Suppressor macrophage treated with lipopolysaccharide for 4 hours (primary cell): ENCODE results near the gene LPP.
A peak's percentile ranks its signal among the peaks of the same experiment; 100 is the strongest.

Source experiments
- DNase-seq: peaks from one replicate; pipeline ENCODE4 v3.0.0-alpha.2; 2020

The LPP gene

DNA sequence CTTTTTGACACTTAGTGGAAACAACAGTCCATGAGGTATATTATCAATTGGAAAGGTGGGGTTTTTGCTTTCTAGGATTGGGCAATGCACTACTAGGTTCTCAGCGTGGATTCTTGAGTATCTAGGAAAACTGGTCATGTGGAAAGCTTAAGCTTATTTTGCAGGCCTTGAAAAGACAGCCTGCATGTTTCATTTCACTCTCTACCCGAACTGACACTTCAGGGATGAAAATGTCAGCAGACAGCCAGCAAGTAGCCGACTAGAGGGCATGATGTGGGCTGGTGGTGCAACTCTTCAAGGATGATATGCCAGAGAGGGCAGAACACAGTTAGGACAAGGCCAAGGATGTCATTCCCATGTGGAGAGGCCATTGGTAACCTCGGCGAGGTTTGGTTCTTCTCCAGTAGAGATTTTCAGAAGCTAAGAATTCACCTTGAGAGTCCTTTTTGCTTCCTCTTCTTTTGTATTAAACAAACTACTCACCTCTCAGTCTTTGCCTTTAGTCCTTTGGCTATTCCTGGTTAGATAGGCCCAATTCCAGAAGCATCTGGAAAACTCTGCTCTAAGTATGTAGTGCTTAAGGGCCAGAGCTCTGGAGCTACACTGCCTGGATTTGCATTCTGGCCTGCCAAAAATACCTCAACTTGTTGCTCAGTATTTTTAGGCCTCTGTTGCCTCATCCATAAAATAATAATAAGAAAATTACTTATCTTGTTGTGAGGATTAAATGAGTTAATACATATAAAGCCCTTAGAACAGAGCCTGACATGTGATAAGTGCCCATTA is 17.9 kb downstream of the LPP start:
- DNase-seq: no peak

DNA sequence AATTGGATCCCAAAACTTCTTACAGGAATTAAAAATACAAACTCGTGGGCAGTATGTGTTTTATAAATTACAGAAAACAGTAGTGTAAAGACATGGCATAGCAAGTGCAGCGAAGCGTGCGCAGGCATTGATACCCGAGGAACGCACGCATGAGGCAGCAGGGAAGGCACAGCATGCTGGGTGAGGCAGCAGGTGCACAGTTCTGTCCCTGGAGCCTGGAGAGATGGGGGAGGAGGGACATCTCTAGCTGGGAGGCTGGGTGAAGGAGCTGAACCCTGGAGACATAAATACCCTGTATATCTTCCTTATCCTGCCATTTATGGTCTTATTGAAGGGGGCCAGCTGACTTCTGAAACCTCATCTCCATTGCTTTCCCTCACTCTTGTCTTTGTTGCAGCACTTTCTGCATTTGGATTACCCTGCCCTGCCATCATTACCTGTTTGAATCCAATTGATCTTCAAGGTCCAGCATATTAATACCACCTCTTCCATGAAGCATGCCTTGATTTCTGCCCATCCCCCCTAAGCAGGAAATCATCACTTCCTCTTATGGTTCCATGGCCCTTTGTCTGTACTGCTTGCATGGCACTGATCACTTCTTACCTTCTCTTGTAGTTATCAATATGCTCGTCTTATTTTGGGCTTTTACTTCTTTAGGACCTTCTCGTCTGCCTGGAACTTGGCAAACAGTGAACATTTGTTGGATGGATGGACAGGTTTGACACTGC is 20.5 kb downstream of the LPP start:
- no peak for DNase-seq

DNA sequence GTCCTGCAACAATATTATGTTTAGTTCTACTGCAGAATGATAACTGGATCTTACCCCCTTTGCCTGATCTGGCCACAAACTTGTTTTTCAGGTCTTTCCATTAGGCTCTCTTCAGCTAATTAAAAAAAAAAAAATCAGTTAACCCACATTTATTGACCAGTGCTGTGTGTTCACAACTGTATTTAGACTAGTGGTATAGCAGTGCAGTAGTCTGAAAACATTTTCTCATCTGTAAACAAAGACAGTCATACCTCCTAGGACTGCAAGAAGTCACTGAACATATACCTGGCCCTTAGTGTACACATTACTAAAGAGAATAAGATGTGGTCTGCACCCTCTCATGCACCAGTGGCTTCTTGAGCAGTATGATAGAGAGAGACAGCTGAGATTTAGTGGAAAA is 22.5 kb downstream of the LPP start:
- DNase-seq: no peak

DNA sequence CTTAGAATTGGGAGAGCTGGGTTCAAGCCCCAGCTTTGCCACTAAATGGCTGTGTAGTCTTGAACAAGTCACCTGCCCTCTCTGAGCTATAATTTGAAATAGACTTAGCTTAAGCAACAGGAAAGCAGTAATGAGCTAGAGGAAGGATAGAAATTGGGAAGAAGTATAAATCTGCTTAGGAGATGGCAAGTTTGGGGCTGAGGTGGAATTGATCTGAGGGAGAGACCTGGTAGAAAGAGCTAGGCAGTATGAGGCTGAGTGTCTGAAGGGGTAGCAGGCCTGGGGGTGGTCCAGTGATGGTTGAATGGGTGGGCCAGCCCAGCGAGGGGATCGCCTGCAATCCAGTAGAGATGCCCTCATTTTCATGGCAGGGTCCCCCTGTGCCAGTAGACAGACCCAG is 22.9 kb downstream of the LPP start:
- DNase-seq: no peak

DNA sequence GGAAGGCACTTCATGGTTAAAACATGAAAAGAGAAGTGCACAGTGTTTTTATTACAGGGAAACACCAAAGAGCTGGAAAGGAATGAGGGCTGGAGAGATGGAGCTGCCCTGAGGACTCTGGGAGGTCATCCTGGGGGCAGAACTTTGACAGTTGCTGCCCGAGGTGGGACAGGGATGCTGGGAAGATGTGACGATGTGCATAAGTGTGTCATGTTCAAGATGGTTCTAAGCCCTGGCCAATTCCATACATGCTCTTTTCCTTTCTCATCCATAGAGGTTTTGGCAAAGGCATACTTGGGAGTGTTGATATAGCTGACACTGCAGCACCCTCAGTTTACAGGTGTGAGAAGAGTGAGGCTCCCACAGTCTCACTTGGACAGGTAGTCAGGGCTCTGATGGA is 23.8 kb downstream of the LPP start:
- no peak for DNase-seq

DNA sequence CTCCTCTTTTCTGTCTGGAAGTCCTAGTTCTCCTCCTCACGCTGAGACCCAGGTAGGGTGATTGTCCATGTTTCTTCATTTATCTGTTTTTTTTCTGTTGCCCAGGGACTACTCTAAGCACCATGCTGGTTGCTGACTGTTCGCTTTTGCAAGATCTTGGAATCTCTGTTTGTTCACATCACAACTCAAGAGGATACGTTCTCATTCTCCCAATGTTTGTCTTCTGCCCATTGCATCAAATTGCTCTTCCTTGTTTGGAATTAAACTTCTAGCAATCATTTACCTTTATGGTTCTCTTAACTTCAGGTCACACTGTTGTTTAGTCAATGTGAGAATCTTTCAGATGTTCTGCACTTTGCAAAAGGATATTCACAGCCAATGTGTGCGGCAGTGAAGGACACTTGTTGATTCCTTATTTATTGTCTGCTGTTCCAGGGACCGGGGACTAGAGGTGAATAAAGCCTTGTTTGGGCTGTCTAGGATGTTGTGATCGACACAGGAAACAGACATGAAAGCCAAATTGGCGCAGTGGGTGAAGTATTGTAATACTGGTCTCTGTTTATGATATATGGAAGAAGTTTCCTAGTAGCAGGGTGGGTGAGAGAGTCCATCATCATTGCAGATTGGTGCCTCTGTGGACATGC is 24.5 kb downstream of the LPP start:
- no peak for DNase-seq

DNA sequence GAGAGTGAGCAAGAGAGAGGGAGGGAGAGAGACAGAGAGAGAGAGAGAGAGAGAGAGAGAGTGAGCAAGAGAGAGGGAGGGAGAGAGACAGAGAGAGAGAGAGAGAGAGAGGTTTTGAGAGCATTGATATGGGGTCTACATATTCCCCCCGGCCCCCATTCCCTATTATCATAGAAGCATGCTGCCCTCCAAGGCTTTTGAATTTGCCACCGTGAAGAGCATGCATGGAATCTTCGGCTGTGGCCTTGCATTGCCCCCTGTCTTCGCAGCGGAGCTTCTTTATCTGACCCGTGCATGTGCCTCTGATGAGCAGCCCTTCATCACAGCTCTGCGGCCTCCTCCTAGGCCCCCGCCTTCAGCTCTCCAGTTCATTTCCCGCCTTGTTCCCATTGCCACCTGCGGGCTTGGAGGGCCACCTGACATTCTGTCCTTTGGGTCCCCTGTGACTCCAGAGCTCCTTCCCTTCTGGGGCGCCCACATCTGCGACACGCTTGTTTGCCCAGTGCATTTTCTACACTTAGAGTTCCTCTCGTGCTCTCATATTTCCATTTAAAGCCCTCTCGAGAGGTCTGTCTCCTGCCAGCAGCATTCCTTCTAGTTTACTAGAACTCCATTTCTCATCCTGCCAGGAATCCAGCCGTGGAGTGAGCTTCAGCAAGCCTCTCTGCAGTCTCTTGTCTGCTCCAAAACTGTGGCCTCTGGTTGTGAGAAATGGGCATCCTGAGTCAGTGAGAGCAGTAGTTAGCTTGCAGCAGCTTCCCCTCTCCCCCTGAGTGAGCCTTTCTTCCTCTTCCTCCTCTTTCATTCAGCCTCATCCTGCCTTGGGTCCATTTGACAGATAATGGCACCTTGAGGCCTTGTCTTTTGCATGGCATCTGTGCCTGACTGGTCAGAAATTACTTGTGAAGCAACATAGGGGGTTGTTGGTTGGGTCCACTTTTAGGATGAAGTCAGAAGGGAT is 25.3 kb downstream of the LPP start:
- no peak for DNase-seq

DNA sequence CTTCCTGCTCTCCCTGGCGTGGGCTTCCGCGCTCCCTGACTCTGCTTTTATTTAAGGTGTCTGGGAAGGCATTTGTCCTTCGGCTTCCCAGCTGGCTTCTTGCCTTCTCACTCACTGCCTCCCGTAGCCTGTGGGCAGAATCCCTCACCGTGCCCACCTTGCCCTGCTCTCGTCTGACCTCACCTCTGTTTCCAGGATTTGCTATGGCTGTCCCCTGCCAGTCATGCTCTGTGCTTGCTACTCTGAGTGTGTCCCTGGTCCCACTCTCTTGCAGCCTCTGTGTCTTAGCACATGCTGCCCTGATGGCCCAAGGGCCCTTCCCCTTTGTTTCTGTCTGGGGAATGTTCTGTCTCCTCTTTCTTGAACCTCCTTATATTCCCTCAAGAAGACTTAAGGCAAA is 26.2 kb downstream of the LPP start:
- DNase-seq: no peak

DNA sequence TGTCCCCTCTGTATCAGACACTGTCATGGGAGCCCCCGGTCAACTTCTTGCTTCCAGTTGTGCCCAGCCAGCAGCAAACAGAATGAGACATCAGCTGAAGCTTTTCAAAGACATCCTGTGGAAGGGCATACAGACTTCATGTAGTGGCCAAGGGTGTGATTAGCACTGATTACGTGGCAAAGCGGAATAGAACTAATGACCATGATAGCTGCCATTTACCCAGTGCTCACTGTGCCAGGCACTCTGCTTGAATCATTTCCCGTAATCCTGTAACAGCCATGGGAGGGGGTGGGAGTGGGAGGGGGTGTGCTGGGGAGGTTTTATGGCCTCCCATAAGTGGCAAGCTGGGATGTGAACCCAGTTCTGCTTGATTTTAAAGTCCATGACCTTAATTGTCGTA is 29.5 kb downstream of the LPP start:
- DNase-seq: no peak

DNA sequence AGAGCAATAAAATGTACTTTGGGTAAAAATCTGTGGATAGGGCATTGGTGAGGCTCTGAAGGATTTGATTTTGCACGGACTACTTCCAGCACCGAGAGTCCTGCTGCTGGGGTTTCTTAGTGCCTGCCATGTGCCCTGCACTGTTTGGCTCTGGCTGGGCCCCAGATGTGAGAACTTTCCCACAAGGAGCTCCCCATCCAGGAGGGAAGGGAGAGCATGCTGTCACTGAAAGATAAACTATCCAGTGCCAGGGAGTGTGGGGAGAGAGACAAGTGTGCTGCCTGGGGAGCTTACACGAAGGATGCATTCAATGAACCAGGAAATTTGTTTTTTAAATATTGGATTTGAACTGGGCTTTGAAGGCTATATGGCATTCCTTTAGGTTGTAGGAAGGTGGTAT is 30.2 kb downstream of the LPP start:
- no peak for DNase-seq

DNA sequence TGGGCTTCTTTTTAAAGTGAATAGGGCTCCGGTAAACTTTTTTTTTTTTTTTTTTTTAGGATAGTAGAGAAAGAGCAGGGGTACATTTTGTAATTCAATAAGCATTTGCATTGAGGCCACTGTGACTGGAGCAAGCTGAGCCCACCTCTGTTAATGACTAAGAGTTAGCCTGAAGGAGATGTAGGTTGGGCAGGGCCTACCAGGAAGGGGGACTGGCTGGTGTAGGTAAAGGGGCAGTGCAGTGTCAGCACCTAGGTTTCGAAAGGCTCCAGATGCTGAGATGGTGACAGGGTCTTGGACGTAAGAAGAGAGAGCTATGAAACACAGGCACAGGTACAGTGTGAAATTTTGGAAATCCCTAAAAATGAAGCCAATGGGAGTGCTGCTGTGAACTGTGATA is 30.7 kb downstream of the LPP start:
- DNase-seq: no peak

DNA sequence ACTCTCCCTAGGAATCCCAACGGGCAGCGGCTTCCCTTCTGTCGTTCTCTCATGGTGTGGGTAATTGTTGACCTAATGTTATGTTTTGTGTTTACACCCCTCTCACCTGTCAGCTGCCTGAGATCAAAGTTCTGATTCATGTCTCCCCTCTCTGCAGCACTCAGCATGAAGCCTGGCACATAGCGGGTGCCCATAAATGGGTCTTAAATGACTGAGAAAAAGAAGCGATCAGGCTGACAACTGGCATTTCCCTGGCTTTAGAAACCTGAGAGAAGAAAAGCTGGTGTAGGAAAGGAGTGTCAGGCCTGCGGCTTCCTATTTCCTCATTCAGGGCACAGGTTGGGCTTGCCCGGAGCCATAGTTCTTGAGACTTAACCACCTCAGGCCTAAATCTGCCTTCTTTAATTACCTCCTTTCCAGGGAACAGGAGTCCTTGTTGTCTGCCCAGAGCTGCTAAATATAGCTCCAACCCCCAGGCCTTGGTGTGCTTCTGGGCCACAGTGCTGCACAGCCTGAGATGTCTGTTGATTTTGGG is 31.8 kb downstream of the LPP start:
- DNase-seq: no peak

DNA sequence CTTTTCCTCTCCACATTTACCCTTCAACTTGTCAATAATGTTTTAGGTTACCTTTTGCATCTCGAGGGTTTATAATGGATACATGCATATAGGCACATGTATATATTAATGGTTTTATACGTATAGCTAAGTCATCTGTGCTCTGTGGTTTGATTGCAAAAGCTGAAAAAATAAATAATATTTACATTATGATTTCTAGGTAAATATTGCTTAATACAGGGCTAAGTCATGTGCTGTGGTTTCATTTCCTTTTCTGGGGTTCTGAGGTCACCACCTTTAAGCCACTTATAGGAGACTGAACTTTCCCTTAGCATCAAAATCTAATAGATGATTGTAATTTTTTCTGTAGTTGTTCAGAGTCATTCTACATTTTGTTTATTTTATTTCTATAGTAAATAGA is 33.1 kb downstream of the LPP start:
- DNase-seq: peak; percentile 72

DNA sequence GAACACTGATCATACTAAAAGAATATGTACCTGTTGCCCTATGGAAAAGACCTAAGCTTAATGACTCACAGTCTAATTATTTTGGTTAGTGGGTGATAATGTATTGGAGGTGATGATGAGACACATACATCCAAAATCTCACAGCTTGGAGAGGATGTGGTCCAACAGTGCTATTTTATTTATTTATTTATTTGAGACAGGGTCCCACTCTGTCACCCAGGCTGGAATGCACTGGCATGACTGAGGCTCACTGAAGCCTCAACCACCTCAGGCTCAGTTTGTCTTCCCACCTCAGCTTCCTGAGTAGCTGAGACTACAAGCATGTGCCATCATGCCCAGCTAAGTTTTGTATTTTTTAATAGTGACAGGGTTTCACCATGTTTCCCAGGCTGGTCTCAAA is 35.0 kb downstream of the LPP start:
- DNase-seq: no peak

DNA sequence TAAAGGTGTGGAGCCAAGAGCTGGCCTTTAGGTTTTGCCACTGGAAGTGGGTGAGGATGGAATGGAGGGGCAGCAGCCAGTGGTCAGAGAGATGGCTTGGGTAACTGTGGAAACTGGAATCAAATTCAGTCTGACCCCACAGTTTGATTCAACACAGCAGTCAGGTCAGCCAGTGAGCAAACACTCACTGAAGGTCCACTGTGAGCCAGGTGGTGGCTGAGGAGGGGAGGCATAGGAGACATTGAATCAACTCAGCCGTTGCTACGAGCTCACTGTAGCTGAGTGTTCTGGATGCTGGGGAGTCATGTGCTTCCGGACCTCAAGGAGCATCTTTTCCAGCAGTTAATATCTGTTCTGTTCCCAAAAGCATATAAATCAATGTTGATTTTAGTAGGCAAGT is 37.5 kb downstream of the LPP start:
- no peak for DNase-seq

DNA sequence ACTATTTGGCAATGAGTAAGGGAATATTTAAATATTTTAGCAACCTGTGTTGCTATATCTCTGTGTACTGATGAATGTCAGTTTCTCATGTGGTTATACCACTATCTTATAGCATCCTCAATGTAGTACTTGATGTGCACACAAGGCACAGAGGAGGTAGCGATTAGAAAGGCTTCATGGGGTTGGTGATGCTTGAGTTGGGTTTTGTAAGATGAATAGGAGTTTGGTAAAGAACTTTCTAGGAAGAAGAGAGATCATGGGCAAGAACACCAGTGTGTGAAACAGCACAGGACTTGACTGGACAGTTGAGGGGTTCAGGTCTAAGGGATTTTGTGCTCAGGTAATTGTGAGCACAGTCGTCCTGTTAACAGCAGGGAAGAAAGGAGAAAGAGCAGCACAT is 38.1 kb downstream of the LPP start:
- DNase-seq: no peak

DNA sequence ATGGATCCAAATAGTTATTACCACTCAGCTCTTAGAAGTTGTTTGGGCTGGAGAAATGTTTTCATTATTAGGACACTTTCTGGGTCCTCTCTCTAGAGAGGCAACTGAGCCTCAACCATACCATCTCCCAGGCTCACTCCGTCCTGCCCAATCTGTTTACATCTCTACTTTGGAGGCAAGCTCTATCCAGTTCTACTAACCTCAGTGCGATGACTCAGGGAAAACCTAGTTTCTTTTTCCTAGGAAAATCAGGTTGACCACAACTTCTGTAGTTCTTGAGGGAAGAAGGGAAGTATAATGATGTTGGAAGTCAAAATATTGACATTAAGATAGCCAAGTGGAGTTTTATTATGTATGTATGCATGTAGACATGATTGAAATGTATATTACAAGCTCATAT is 40.4 kb downstream of the LPP start:
- peak; percentile 42 for DNase-seq

DNA sequence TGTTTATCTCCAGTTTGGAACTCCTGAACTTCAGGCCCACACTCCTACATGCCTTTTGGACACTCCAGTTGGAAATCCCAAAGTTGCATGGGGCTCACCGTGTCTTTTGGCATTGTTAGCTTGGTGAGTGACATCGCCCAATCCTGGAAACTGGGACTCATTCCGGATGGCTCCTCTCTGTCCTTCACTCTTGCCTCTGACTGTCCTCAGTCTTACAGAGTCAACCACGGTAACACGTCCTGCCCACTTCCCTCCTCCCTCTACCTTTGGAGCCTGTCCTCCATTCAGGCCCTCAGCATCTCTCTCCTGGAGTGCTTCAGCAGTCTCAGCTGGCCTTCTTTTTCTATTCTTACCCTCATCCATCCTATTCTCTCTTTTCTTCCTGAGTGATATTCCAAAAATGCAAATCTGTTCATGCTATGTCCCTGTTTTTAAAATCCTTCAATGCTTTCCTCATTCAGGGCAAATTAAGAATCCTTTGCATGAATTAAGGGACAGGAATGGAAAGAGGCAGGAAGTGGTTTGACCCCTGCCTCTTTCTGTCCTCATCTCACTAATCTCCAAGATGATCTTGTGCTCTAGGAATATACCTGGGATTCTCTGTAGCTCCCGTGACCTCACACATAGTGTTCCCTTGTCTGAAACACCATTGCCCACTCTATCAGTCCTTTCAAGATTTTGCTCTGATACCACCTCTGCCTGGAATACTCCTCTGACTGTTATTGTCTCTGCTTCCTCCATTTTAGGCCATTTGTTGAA is 42.5 kb downstream of the LPP start:
- DNase-seq: no peak

DNA sequence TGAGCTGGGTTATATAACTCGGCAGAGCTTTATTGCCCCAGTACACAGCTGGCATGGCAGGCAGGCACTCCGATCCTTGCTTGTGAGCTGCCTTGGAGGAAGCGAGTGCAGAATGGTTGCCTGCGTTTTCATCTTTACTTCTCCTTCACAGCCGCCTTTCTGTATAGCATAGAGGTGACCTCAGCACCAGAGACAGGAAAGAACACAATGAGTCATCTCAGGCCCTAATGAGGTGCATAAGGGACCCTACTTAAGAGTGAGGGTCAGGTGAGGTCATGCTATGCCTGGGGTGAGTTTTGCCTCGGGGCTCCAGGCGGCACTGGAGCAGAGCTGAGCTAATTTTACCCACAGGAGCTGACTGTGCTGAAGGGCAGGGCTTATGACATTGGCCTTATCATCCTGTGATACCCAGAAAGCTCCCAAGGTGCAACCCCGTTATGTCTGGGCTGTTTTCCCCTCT is 43.5 kb downstream of the LPP start:
- peak; percentile 52 for DNase-seq

DNA sequence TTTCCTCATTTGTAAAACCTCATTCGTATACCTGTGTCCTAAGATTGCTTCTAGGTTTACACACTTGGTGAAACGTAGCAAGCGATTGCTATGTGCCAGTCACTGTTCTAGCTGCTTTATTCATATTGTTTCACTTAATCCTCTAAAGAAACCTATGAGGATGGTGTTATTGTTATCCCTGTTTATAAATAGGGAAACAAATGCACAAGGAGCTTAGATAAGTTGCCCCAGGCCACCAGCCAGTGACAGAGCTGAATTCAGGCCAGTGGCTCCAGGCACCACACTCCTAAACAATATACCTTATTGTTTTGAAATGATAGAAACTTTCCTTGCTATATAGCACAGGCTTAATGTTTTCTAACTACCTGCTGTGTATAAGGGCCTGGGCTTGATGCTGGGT is 44.0 kb downstream of the LPP start:
- no peak for DNase-seq

DNA sequence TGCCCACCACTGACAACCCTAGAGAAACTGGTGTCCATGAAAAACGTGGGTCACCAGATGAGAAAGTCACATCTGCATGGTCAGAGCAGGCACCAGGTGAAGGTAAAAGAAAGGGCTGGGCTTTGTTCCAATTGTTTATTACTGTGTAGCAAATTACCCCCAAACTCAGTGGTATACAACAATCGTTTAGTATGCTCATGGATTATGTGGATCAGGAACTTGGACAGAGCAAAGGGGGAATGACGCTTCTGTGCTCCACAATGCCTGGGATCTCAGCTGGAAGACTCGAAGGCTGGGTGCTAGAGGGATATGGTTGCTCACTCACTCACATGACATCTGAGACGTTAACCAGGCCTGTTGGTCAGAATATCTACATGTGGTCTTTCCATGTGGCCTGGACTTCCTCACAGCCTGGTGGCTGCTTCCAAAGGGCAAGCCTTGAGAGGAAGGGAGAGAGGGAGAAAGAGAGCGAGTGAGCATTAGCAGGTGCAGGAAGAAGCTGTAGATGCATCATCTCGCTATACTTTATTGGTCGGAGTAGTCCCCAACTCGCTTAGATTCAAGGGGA is 44.9 kb downstream of the LPP start:
- no peak for DNase-seq

DNA sequence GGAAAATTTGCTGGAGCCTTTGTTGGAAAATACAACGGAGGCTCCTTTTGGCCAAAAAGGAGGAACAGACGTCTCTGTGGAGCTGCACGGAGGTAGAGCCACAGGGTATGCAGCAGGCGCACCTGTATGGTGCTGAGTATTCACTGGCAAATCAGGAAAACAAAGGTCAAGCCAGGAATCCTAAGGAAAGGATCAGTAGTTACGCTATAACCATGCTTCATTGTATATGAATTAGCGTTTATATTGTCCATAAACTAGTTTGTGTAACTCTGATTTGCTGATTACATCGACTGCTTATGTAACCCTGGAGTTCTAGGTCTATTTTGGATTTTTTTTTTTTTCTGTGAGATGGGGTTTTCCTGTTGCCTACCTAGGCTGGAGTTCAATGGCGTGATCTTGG is 45.4 kb downstream of the LPP start:
- DNase-seq: no peak
